ENCODE results near the gene CKAP5.

CKAP5 gene

DNA sequence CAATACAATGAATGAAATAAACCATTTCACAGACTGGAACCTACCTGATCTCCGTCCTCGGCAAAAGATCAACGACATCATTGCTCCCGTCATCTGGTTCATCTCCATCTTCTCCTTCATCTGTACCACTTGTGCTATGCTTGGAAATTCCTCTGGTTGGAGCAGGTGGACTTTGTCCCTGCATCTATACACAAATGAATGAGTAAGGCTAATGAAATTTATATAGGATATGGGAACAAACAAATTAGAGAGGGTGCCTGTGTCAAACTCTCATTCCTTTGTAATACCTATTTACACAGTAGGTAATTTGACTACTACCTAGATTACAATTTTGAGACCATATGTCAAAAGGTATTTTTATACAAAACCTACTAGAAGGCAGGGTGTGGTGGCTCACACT, 67.7 kb downstream of the CKAP5 start:
- Histone ChIP-seq H3K36me3 (ENCODE audit: insufficient read depth, low read length) (peaks cover 88% of the 10 kb centered on the region), H3F3A (ENCODE audit: low read depth) (no peaks in the 10 kb centered on the region)
- TF ChIP-seq EZH2phosphoT487 (IDR thresholded peaks at IDR 0.05; ENCODE audit: borderline replicate concordance): no peak
- TF ChIP-seq, protein P1, sequence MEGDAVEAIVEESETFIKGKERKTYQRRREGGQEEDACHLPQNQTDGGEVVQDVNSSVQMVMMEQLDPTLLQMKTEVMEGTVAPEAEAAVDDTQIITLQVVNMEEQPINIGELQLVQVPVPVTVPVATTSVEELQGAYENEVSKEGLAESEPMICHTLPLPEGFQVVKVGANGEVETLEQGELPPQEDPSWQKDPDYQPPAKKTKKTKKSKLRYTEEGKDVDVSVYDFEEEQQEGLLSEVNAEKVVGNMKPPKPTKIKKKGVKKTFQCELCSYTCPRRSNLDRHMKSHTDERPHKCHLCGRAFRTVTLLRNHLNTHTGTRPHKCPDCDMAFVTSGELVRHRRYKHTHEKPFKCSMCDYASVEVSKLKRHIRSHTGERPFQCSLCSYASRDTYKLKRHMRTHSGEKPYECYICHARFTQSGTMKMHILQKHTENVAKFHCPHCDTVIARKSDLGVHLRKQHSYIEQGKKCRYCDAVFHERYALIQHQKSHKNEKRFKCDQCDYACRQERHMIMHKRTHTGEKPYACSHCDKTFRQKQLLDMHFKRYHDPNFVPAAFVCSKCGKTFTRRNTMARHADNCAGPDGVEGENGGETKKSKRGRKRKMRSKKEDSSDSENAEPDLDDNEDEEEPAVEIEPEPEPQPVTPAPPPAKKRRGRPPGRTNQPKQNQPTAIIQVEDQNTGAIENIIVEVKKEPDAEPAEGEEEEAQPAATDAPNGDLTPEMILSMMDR (conservative IDR thresholded peaks at IDR 0.05; ENCODE audit: low read length): no peak

DNA sequence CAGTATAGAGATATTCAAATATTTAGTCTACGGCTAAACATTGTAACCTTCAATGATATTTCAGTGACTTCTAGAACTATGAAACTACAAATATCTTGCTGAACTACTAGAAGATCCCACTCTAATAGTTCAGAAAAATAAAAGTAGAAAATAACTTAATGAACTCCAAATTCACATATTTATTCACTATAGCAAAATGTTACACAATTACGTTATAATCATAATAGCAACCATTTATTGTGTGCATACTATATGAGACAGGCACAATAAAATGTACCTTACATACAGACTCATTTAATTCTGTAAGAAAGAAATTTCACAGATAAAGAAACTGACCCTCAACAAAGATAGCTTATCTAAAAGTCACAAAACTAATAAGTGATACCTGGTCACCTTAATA, 69.2 kb downstream of the CKAP5 start:
- Histone ChIP-seq H2AFZ (ENCODE audit: low read length) (no peak overlapping the region), H3K9me2 (replicated peaks; ENCODE audit: low read depth, low read length) (no peaks in the 10 kb centered on the region), H3K79me2 (ENCODE audit: insufficient read depth, low read length) (no peaks in the 10 kb centered on the region), H3F3A (ENCODE audit: low read depth) (no peaks in the 10 kb centered on the region), H3K9ac (ENCODE audit: low read depth, low read length, poor library complexity, severe bottlenecking) (no peak overlapping the region), H3K4me3 (ENCODE audit: low read length, poor library complexity, severe bottlenecking) (no peak overlapping the region), H3K4me1 (ENCODE audit: insufficient read depth, low read length, poor library complexity, severe bottlenecking) (no peaks in the 10 kb centered on the region), H3K27me3 (ENCODE audit: insufficient read depth, low read length, poor library complexity, severe bottlenecking) (no peaks in the 10 kb centered on the region), H4K20me1 (ENCODE audit: insufficient read depth, low read length, poor library complexity, severe bottlenecking) (no peaks in the 10 kb centered on the region), H3K4me2 (ENCODE audit: low read depth, low read length, poor library complexity, severe bottlenecking) (no peak overlapping the region), H3K9me3 (ENCODE audit: insufficient read depth, low read depth, low read length) (no peaks in the 10 kb centered on the region), H3K36me3 (ENCODE audit: insufficient read depth, low read length) (peaks cover 86% of the 10 kb centered on the region)
- TF ChIP-seq, protein P1 (conservative IDR thresholded peaks at IDR 0.05; ENCODE audit: low read length): no peak
- no peak for TF ChIP-seq EZH2phosphoT487 (IDR thresholded peaks at IDR 0.05; ENCODE audit: borderline replicate concordance)

More for the DNA sequence above, 67.7 kb downstream of the CKAP5 start:
- H3K4me1 ChIP-seq (ENCODE audit: insufficient read depth, low read length, poor library complexity, severe bottlenecking): no peaks in the 10 kb centered on the region
- no peak overlapping the region for H3K9ac ChIP-seq (ENCODE audit: low read depth, low read length, poor library complexity, severe bottlenecking)
- no peaks in the 10 kb centered on the region for H3K9me2 ChIP-seq (replicated peaks; ENCODE audit: low read depth, low read length)
- H3K4me3 ChIP-seq (ENCODE audit: low read length, poor library complexity, severe bottlenecking): no peak overlapping the region
- no peak overlapping the region for H2AFZ ChIP-seq (ENCODE audit: low read length)
- H3K4me2 ChIP-seq (ENCODE audit: low read depth, low read length, poor library complexity, severe bottlenecking): no peak overlapping the region
- no peaks in the 10 kb centered on the region for H3K9me3 ChIP-seq (ENCODE audit: insufficient read depth, low read depth, low read length)
- H4K20me1 ChIP-seq (ENCODE audit: insufficient read depth, low read length, poor library complexity, severe bottlenecking): no peaks in the 10 kb centered on the region
- H3K27me3 ChIP-seq (ENCODE audit: insufficient read depth, low read length, poor library complexity, severe bottlenecking): no peaks in the 10 kb centered on the region
- no peaks in the 10 kb centered on the region for H3K79me2 ChIP-seq (ENCODE audit: insufficient read depth, low read length)

DNA sequence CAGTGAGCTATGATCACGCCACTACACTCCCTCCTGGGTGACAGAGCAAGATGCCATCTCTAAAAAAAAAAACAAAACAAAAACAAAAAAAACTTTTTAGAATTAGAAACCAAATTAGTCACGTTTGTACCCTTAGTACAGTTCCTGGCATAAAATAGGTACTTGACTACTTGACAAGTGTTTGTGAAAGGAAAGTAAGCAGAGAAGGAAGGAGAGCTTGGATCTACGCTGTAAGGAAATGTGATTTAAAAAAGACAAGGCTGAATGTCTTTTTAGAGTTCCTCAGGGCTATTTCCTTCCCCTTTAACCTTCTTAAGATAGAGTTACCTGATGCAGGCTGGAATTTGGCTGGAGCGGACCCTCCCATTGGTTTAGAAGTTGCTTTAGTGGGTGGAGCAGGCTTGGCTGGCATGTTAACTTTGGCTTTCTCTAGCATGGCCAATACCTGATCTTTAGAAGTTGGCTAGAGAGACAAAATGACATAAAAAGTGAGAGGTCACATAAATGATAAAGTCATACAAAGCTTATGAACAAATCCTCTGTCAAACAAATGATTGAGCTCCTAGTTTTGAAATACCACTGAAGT, 76.4 kb downstream of the CKAP5 start:
- H3K36me3 ChIP-seq (ENCODE audit: insufficient read depth, low read length): peaks cover 89% of the 10 kb centered on the region
- H3K9ac ChIP-seq (ENCODE audit: low read depth, low read length, poor library complexity, severe bottlenecking): no peak overlapping the region
- H4K20me1 ChIP-seq (ENCODE audit: insufficient read depth, low read length, poor library complexity, severe bottlenecking): no peaks in the 10 kb centered on the region
- TF ChIP-seq, protein P1 (conservative IDR thresholded peaks at IDR 0.05; ENCODE audit: low read length): no peak
- no peak for TF ChIP-seq EZH2phosphoT487 (IDR thresholded peaks at IDR 0.05; ENCODE audit: borderline replicate concordance)
- H3K4me1 ChIP-seq (ENCODE audit: insufficient read depth, low read length, poor library complexity, severe bottlenecking): no peaks in the 10 kb centered on the region
- H3K27me3 ChIP-seq (ENCODE audit: insufficient read depth, low read length, poor library complexity, severe bottlenecking): no peaks in the 10 kb centered on the region
- no peaks in the 10 kb centered on the region for H3K9me3 ChIP-seq (ENCODE audit: insufficient read depth, low read depth, low read length)
- H3K9me2 ChIP-seq (replicated peaks; ENCODE audit: low read depth, low read length): no peaks in the 10 kb centered on the region
- H2AFZ ChIP-seq (ENCODE audit: low read length): no peak overlapping the region
- no peaks in the 10 kb centered on the region for H3K79me2 ChIP-seq (ENCODE audit: insufficient read depth, low read length)
- no peak overlapping the region for H3K4me2 ChIP-seq (ENCODE audit: low read depth, low read length, poor library complexity, severe bottlenecking)
- H3F3A ChIP-seq (ENCODE audit: low read depth): no peaks in the 10 kb centered on the region
- no peak overlapping the region for H3K4me3 ChIP-seq (ENCODE audit: low read length, poor library complexity, severe bottlenecking)

Data from Loucy (cell line).